Smooth muscle cell (in vitro differentiated cells): Measurements from ENCODE around the gene GRB10. TPM values are rescaled to one million over a fixed set of nuclear protein-coding genes. Genes with fewer than 3 reads are reported as not detected.

Experiments
- DNase-seq: peaks from one replicate; lab custom pipeline; 2025; ENCODE audit not compliant: unreplicated experiment; lab: John Stamatoyannopoulos, UW
- H2AFZ ChIP-seq: fragments of 200-600 bp; sonication (generic); 2 replicates; pipeline ENCODE4 v1.6.0; 2016; ENCODE audit warnings: antibody characterized with exemption, low read depth, mild to moderate bottlenecking
- H3F3A ChIP-seq: fragments of 200-600 bp; sonication (generic); 2 replicates; pipeline ENCODE4 v1.6.0; 2017; ENCODE audit warnings: antibody characterized with exemption, low read depth
- H3K27ac ChIP-seq: fragments of 200-600 bp; sonication (generic); 2 replicates; pipeline ENCODE4 v1.5.1; 2016; ENCODE audit warnings: low read depth, mild to moderate bottlenecking
- H3K27me3 ChIP-seq: fragments of 200-600 bp; sonication (generic); 2 replicates; pipeline ENCODE4 v1.6.1; 2016; ENCODE audit warnings: low read depth, mild to moderate bottlenecking
- H3K36me3 ChIP-seq: fragments of 200-600 bp; sonication (generic); 2 replicates; pipeline ENCODE4 v1.5.1; 2016; ENCODE audit warnings: low read depth
- H3K4me1 ChIP-seq: fragments of 200-600 bp; sonication (generic); 2 replicates; pipeline ENCODE4 v1.5.1; 2016; ENCODE audit warnings: low read depth
- H3K4me2 ChIP-seq: fragments of 200-600 bp; sonication (generic); 2 replicates; pipeline ENCODE4 v1.6.0; 2016; ENCODE audit warnings: mild to moderate bottlenecking
- H3K4me3 ChIP-seq: fragments of 200-600 bp; sonication (generic); 2 replicates; pipeline ENCODE4 v1.5.1; 2016; ENCODE audit warnings: mild to moderate bottlenecking
- H3K79me2 ChIP-seq: fragments of 200-600 bp; sonication (generic); 2 replicates; pipeline ENCODE4 v1.6.0; 2016; ENCODE audit warnings: low read depth, mild to moderate bottlenecking
- H3K9ac ChIP-seq: fragments of 200-600 bp; sonication (generic); 2 replicates; pipeline ENCODE4 v1.6.0; 2016; ENCODE audit warnings: low read depth
- H3K9me3 ChIP-seq: fragments of 200-600 bp; sonication (generic); replicated peaks from 2 replicates; pipeline ENCODE4 v1.5.1; 2016; ENCODE audit warnings: low read depth
- H4K20me1 ChIP-seq: fragments of 200-600 bp; sonication (generic); 2 replicates; pipeline ENCODE4 v1.6.0; 2016; ENCODE audit warnings: low read depth
- WGBS: methylation state at CpG from one replicate; pipeline ENCODE4 v1.1.7; 2016; ENCODE audit warnings: low lambda C conversion rate; 5-methylcytosine and 5-hydroxymethylcytosine counted together
- polyA plus RNA-seq: library from polyadenylated mRNA; unstranded; fragments of >200 nt; fragmentation: Nextera tagmentation; extraction: Ambion mirVana; gene quantifications from 2 replicates; pipeline ENCODE4 v1.2.1, GENCODE V29; 2016
- total RNA-seq: library from RNA; depleted of rRNA; stranded (reverse); fragments of >200 nt; gene quantifications from 2 replicates; pipeline ENCODE4 v1.2.3, GENCODE V29; 2014
- TF ChIP-seq, protein P1 (sequence below): fragments of 200-600 bp; sonication (generic); IDR thresholded peaks from 2 replicates; pipeline ENCODE4 v1.5.1; 2017; ENCODE audit warnings: borderline replicate concordance, mild to moderate bottlenecking, antibody characterized with exemption; ENCODE audit not compliant: insufficient read depth, poor library complexity, severe bottlenecking

Gene GRB10
- total and polyA plus RNA-seq, 2 experiments from 2014 or later = 18.0 to 20.1 TPM

DNA sequence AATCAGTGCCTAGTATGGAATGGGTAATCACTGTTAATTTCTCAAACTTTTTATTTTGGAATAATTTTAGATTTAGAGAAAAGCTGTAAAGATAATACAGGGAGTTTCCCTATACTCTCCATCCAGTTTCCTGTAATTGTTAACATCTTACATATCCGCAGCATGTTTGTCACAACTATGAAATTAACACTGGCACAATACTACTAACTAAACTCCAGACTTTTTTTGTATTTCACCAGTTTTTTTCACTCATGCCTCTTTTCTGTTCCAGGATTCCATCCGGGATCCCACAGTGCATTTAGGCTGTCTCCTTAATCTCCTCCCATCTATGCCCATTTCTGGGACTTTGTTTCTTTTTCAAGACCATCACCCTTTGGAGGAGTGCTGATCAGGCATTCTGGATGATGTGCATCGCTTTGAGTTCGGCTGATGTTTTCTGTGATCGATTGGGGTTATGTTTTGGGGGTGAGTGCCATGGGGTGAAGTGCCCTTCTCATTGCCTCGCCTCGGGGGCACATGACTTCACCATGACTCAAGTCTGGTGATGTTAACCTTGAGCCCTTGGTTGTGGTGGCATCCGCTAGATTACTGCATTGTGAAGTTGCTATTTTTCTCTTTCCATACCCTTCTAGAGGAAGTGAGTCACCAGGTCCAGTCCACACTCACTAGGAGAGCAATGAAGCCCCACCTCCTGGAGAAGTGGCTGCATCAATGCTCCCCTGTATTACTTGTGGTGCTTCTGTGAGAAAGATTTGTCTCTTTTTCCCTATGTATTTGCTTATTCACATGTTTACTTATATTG lies 43.9 kb upstream of the GRB10 start:
- Histone ChIP-seq H3K27me3 (no peaks in the 10 kb centered on the region), H3K27ac (peak overlapping the region; percentile 75), H3K79me2 (no peaks in the 10 kb centered on the region), H3F3A (no peaks in the 10 kb centered on the region), H3K9me3 (no peaks in the 10 kb centered on the region), H3K36me3 (no peaks in the 10 kb centered on the region), H4K20me1 (no peaks in the 10 kb centered on the region), H3K4me1 (peaks cover 3% of the 10 kb centered on the region), H2AFZ (no peak overlapping the region), H3K4me2 (peak overlapping the region; percentile 49), H3K4me3 (no peak overlapping the region), H3K9ac (peak overlapping the region; percentile 21)
- TF ChIP-seq, protein P1, sequence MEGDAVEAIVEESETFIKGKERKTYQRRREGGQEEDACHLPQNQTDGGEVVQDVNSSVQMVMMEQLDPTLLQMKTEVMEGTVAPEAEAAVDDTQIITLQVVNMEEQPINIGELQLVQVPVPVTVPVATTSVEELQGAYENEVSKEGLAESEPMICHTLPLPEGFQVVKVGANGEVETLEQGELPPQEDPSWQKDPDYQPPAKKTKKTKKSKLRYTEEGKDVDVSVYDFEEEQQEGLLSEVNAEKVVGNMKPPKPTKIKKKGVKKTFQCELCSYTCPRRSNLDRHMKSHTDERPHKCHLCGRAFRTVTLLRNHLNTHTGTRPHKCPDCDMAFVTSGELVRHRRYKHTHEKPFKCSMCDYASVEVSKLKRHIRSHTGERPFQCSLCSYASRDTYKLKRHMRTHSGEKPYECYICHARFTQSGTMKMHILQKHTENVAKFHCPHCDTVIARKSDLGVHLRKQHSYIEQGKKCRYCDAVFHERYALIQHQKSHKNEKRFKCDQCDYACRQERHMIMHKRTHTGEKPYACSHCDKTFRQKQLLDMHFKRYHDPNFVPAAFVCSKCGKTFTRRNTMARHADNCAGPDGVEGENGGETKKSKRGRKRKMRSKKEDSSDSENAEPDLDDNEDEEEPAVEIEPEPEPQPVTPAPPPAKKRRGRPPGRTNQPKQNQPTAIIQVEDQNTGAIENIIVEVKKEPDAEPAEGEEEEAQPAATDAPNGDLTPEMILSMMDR = no peak
- 65% methylated on average over 8 of the region's 8 CpGs for WGBS
- DNase-seq = no peak

DNA sequence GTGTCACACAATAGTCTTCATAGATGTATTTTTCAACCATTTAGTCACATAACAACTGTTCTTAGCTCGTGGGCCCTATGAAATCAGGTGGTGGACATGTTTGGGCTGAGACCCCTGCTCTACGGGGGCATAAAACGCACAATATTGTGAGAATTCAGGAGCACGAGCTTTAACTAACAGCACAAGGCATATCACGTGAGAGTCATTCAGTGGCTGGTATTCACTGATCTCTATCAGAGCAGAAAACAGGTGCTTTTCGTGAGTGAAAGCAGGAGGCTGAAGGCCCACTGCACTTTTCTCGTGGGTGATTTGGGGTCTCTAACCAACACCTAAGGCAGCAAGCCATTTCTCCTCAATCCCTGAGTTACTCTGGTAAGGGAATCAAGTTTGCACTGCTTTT lies 42.8 kb upstream of the GRB10 start:
- Histone ChIP-seq H3K4me2 (no peak overlapping the region), H4K20me1 (no peaks in the 10 kb centered on the region), H3K9ac (no peak overlapping the region), H3K27ac (peak overlapping the region; percentile 48), H3K4me3 (no peak overlapping the region), H3K9me3 (no peaks in the 10 kb centered on the region), H3F3A (no peaks in the 10 kb centered on the region), H3K79me2 (no peaks in the 10 kb centered on the region), H2AFZ (no peak overlapping the region), H3K4me1 (peaks cover 10% of the 10 kb centered on the region), H3K27me3 (no peaks in the 10 kb centered on the region), H3K36me3 (no peaks in the 10 kb centered on the region)
- no peak for DNase-seq
- WGBS = 82% methylated on average over 7 of the region's 7 CpGs
- TF ChIP-seq, protein P1 = no peak

DNA sequence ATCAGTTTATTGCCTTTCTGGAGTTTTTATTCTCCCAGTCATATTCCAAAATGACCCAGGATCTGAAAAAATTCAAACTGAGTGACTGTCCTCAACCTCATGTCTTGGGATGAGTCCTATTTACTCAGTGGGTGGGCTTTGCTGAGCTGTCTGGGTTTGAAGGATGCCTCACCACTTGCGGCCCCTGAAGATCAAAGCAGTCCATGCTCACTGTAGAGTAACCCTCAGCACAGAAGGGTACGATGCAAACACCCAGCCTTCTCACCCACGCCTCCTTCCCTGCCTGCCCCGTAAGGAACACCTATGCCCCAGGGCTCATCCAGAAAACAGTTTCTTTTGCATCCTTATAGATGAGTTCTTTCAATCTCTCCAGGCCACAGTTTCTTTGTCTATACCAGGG lies 42.2 kb upstream of the GRB10 start:
- H3K9me3 ChIP-seq = no peaks in the 10 kb centered on the region
- H3K4me2 ChIP-seq = no peak overlapping the region
- H3K79me2 ChIP-seq = no peaks in the 10 kb centered on the region
- peak overlapping the region; percentile 48 for H3K27ac ChIP-seq
- no peak for DNase-seq
- H2AFZ ChIP-seq = no peak overlapping the region
- no peaks in the 10 kb centered on the region for H3K36me3 ChIP-seq
- peaks cover 10% of the 10 kb centered on the region for H3K4me1 ChIP-seq
- H3K4me3 ChIP-seq = no peak overlapping the region
- H3F3A ChIP-seq = no peaks in the 10 kb centered on the region
- no peaks in the 10 kb centered on the region for H4K20me1 ChIP-seq
- no peak overlapping the region for H3K9ac ChIP-seq
- TF ChIP-seq, protein P1 = no peak
- 30% methylated on average over 4 of the region's 4 CpGs for WGBS
- no peaks in the 10 kb centered on the region for H3K27me3 ChIP-seq

DNA sequence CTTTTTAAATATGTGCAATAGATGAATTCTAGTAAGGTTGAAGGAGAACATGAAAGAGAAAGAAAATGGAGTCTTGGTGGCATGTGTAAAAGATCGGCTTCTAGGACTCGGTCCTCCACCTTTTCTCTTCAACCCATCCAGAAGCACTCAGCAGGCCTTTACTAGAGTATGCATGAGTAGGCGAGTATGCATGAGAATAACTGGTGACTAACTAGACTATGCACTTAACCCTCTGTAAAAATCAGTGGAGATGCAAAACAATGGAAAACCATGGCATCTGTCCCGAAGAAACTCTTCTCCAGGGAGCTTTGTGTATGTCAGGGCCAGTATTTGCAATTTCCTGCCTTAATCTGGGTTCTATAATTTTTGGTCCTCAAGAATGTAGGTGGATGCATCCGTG lies 40.0 kb upstream of the GRB10 start:
- no peaks in the 10 kb centered on the region for H3K36me3 ChIP-seq
- H3K4me2 ChIP-seq = no peak overlapping the region
- no peaks in the 10 kb centered on the region for H4K20me1 ChIP-seq
- peaks cover 10% of the 10 kb centered on the region for H3K4me1 ChIP-seq
- DNase-seq = no peak
- H3K9me3 ChIP-seq = no peaks in the 10 kb centered on the region
- H3K27me3 ChIP-seq = no peaks in the 10 kb centered on the region
- no peak overlapping the region for H2AFZ ChIP-seq
- TF ChIP-seq, protein P1 = no peak
- H3F3A ChIP-seq = no peaks in the 10 kb centered on the region
- no peak overlapping the region for H3K4me3 ChIP-seq
- no peaks in the 10 kb centered on the region for H3K79me2 ChIP-seq
- WGBS = 64% methylated on average over 5 of the region's 5 CpGs
- H3K27ac ChIP-seq = peak overlapping the region; percentile 71
- no peak overlapping the region for H3K9ac ChIP-seq
